NCI-H748 (cell line): ENCODE measurements around the gene KTI12.

ENCODE experiments used
- DNase-seq: peaks from one replicate; lab custom pipeline; 2025; ENCODE audit not compliant: unreplicated experiment; lab: John Stamatoyannopoulos, UW

The KTI12 gene

DNA sequence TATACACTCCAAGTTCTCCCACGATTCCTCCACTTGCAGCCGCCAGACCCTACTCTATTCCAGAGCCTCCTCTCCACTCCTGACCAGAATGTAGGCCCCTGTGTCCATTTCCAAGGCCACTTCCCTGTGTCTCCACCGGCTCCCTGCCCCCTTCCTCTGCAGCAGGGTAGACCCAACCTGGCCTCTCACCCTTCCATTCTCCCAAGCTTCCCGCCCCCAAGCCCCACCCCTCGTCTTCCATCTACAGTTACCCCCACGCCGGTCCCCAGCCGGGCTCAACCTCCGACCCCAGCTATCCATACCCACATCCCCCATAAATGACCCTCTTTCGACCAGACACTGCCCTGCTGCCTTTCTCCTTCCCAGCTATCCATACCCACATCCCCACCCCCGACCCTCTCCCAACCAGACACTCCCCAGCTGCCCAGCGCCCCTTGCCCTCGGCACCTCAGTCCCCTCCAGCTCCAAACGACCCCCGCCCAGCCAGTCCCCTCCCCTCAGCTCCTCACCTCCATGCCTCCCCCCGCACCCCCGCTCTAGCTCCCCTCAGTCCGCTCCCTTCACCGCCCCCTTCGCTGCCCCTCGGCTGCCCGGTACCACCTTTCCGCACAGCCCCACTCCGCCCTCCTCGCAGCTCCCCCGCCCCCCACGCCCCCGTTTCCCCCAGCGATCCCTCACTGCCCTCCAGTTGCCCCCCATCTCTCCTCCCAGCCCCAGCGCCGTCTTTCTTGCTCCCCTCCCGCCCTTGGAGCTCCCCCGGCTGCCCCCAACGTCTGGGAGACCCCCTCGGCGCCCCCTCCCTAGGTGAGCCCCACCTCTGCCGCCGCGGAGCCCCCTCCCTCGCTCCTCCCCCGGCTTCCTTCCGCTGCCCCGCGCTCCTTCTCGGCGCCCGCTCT, 43.8 kb downstream of the KTI12 start:
- DNase-seq, result peak; percentile 42

DNA sequence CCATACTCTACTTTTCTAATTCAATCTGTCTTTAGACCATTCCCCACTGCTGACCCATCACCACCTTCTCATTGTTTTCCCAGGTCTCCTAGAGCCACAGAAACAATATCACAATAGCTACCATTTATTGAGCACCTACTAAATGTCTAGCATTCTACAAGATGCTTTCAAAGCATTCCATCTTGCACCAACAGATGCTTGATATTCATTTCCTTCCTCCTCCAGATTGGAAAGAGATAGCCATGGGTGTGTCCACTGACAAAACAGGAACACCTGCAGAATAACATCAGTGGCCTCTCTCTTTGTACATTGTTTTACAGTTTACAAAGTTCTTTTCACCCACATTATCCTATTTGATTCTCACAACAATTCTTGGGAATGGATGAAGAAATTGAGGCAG, 45.4 kb downstream of the KTI12 start:
- no peak for DNase-seq

DNA sequence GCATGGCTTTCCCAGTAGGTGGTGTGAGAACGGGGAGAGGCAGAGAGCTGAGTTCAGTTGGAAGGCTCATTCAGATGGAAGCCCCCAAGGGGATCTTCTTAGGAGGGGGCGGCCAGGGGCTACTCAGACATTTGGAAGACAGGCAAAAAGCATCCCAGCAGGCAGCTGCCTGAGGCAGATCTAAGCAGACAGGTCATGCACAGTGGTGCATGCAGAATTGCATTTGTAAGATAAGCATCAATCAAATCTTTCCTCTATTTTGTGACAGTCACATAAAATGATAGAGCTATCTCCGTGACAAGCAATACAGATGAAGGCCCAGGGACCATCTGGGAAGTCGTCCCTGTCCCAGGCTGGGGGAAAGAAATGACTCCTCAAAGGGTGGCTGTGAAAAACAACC, 46.9 kb downstream of the KTI12 start:
- DNase-seq, result no peak

DNA sequence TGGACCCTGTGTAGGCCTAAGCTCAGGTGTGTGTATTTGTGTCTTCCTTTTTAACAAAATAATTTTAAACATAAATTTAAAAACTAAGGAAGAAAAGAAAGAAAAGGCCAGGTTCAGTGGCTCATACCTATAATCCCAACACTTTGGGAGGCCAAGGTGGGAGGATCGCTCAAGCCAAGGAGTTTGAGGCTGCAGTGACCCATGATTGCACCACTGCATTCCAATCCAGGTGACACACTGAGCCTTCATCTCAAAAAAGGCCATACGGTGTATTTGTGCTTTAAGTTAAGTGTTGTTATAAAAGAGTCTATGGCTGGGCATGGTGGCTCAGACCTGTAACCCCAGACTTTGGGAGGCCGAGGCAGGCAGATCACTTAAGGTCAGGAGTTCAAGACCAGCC, 51.4 kb downstream of the KTI12 start:
- DNase-seq, result no peak
